Fibroblast of gingiva (primary cell): ENCODE results near the gene CALML4.
"Not testable (repeated sequence)": the region's sequence is repeated elsewhere in the genome, so short reads cannot be mapped to it uniquely, and the experiment has no call there.

ENCODE experiments used
- DNase-seq: peaks from one replicate; pipeline ENCODE4 v3.0.0-alpha.2; 2011; ENCODE audit warnings: low read depth

CALML4 gene, protein sequence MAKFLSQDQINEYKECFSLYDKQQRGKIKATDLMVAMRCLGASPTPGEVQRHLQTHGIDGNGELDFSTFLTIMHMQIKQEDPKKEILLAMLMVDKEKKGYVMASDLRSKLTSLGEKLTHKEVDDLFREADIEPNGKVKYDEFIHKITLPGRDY

GRCh38 chr15:68204776-68205557 is at the start of gene CALML4:
TSS of gene CALML4 (minus strand) at chr15:68205332. CDS start at chr15:68205247, 85 bp downstream.
- DNase-seq: peak; percentile 41

GRCh38 chr15:68252925-68253534 is 47.9 kb upstream of the CALML4 start:
- DNase-seq: peak; percentile 75

- no peak for DNase-seq
Observed at GRCh38 chr15:68249058-68249713, 44.1 kb upstream of the CALML4 start.

GRCh38 chr15:68244235-68244634 is 39.1 kb upstream of the CALML4 start:
- DNase-seq: no peak

GRCh38 chr15:68241088-68241935 is 36.2 kb upstream of the CALML4 start:
- DNase-seq: no peak

DNA sequence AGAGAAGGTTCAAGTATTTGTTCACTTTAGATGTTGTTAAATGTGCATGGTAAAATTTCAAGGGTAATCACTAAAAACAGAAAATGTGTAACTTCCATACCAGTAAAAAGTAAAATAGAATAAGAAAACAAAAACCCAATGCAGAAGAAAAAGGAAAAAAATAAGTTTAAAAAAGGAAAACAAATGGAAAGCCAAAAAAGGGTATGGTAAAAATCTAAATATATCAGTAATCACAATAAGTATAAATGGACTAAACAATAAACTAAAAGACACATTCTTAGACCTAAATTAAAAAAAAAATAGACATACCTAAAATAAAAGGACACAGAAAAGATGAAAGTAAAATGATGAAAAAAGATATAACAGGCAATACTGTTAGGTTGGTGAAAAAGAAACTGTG is 33.9 kb upstream of the CALML4 start:
- no peak for DNase-seq

DNA sequence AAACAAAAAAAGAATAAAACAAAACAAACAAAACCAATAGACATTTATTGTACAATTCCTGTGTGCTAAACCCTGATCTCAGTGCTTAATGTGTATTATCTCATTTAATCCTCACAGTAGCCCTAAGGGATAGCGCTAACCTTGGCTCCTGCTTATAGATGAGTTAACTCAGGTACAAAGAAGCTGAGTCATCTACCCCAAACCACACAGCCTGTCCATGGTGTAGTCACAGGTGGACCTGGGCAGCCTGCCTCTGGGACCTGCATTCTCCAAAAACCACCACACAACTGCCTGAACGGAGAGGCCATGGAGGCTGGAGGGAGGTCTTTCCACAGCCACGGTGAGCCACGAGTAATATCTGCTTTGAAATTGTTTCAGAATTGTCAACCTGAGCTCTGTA is 29.9 kb upstream of the CALML4 start:
- DNase-seq: no peak

- not testable (repeated sequence) for DNase-seq
Observed at GRCh38 chr15:68234520-68234919, 29.4 kb upstream of the CALML4 start.

GRCh38 chr15:68234060-68234459 is 28.9 kb upstream of the CALML4 start:
- DNase-seq: no peak

DNA sequence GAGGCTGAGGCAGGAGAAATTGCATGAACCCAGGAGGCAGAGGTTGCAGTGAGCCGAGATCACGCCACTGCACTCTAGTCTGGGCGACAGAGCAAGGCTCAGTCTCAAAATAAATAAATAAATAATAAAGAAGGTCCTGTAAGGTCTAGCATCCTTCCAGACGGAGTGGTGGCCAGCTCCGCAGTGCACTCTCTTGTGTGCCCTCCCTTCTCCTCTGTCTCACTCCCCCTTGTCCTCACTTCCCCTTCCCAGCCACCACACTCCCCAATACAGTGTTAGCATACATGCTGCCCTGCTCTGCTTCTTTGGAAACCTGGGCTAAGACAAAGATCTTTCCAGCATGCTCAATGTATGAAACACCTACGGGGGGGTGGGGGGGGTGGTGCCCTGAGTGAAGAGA is 27.8 kb upstream of the CALML4 start:
- DNase-seq: no peak

DNA sequence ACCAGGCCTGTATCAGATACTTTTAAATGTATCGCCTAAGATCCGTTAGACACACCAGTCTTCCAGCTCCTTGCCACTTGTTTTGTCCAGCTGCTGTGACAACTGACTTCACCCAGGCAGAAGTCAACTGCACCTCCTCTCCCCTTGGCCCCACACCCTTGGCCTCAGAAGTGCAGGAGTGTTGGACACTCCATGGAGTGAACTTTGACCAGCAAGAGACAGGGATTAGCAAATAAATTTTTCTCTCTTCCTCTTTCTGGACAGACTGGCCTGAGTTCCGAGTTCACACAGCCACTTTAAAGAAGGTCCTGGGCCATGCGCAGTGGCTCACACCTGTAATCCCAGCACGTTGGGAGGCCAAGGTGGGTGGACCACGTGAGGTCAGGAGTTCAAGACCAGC is 27.3 kb upstream of the CALML4 start:
- no peak for DNase-seq

GRCh38 chr15:68231102-68231818 is 26.1 kb upstream of the CALML4 start:
- no peak for DNase-seq

DNA sequence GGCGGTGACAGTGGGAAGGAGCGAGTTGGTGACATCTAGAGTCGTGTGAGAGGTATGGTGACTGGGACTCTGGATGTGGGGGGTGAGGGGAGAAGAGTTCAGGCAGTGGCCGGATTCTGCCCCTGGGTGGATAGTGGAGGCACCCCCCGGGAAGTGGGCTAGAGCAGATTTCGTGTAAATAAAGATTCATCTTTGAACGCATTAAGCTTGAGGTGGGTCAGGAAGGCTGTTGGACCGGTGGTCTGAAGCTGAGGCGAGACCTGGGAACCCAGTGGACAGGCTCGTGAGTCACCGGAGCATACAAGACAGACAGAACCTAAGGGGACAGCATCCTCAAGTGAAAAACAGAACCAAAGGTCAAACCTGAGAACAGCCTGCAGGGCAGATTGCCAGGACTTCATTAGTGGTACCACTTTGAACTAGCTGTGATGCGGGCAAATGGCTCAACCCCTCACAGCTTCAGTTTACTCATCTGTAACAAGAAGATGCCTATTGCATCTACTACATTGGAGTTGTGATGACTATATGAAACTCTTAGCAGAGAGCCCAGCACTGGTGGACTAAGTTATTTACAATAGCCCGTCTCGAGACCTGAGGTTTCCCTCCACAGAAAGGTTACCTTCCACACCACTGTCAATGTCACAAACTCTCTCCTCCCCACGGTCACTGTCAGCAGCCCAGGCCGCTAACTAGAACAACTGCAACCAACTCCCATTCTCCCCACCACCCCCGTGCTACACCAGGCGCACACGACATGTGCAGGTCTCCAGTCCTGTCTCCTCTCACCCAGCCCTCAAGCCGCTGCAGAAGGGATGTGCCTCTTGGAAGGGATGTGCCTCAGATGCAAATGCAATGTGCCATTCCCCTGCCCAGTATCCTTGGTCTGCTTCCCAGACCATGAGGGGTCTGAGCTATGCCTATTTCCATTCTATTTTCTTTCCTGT is 25.3 kb upstream of the CALML4 start:
- no peak for DNase-seq

DNA sequence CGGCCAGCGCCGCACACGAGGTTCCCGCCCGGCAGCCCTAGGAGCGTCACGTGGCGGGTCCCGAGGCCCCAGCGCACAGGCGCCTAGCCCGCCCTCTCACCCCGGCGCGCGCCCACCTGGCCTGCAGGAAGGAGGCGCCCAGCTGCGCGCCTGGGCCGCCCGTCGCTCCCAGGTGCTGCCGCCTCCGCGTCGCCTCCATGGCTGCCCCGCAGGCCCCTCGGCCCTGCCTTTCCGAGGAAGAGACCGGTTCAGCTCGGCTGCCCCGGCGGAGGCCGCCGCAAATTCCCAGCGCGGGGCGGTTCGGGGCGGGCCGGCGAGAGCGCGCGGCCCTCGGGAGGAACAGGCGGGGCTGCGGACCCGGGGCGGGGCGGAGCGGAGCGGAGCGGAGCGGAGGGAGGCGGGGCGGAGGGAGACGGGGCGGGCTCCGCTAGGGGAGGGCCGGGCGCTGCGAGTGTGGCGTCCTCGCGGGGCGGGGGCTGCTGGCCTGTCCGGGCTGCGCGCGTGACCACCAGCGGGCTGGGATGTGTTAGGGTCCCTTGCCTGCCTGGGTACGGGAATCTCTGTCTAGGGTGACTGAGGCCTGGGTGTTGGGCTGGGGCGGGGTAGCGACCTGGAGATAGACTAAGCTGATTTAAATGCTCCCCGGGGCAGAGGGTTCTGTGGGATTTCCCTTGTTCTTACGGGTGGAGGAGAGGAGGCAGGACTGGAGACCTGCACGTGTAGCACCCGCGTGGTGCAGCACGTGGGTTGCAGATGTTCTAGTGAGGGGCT is 24.4 kb upstream of the CALML4 start, which contains the start of gene CLN6:
Gene CLN6 (minus strand): TSS at position 343 of the 771 bp plus-strand sequence. CDS start 144 bp downstream, at position 199.
- DNase-seq: peak; percentile 78

- no peak for DNase-seq
Observed at GRCh38 chr15:68228971-68229385, 23.8 kb upstream of the CALML4 start.

DNA sequence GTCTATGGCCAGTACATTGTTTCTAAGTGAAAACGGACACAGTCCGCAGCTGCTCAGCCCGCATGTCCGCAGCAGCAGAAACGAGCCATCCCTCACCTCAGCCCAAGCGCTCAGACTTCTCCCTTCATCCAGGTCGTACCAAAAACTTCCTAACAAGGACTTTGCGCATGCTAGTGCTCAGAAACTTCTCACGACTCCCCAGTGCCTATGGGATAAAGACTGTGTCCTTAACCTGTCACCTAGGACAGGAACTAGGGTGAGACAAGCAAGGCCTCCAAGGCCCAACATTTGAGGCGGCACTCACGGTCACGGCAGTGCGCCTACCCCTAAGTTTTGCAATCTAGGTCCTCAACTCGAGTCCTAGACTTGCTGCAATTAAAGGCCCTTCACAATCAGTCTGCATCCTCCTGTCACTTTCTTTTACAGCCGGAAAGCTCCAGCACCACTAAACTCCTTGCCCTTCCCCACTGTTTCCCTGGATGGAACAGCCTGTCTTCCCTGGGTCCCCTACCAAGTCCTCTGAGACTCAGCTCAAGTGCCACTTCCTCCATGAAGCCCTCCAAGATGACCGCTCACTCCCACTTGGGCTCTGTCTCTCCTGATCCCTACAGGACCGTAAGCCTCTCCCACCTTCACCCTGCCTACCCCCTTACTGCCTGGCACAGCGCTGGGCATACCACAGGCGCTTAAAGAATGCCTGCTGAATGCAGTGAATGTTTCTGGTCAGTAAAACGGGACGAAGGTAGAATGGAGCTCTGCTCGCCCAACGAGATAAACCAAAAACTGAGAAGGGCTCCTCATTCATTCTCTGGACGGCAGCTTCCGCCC is 23.2 kb upstream of the CALML4 start:
- no peak for DNase-seq

- DNase-seq: no peak
Observed at GRCh38 chr15:68227643-68228142, 22.6 kb upstream of the CALML4 start.

DNA sequence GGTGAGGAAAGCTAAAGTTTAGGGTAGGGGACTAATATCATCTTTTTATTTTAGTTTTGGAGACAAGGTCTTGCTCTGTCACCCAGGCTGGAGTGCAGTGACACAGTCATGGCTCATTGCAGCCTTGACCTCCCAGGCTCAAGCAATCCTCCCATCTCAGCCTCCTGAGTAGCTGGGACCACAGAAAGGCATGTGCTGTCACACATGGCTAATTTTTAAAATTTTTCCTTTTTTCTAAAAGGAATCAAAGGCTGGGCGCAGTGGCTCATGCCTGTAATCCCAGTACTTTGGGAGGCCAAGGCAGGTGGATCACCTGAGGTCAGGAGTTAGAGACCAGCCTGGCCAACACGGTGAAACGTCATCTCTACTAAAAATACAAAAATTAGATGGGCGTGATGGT is 20.3 kb upstream of the CALML4 start:
- DNase-seq: not testable (repeated sequence)
